Measurements from ENCODE around the gene C9orf40.

- TF ChIP-seq CTCF (IDR thresholded peaks at IDR 0.05; ENCODE audit: low read depth, low read length, missing input control) (no peak), EGR1 (IDR thresholded peaks at IDR 0.05; ENCODE audit: low read depth in 2 of 2) (no peak), JUND (IDR thresholded peaks at IDR 0.05) (no peak), HNF4A (conservative IDR thresholded peaks at IDR 0.05) (no peak), YY1 (IDR thresholded peaks at IDR 0.05) (no peak), MAX (IDR thresholded peaks at IDR 0.05) (no peak), REST (IDR thresholded peaks at IDR 0.05) (no peak), HNF4G (IDR thresholded peaks at IDR 0.05) (no peak), FOXA2 (IDR thresholded peaks at IDR 0.05) (no peak), ZBTB33 (IDR thresholded peaks at IDR 0.05) (no peak)
These were observed 27.1 kb upstream of the C9orf40 start for GRCh38 chr9:74979844-74980243.
